ENCODE measurements around the gene PLCB4. TPM values are rescaled to one million over a fixed set of nuclear protein-coding genes. Genes with fewer than 3 reads are reported as not detected.

Gene PLCB4
- total RNA-seq, 2 experiments from 2014 or later: not detected

- ChIA-PET CTCF (ENCODE audit: unreplicated experiment) (no interaction called here), POLR2A (no interaction called here)
- intact Hi-C loops (cut with micrococcal nuclease; ENCODE audit: unreplicated experiment): loop anchor here (10.0 kb wide), 1 partner anchor 574 kb away; no protein-coding TSS in a partner anchor
- no TSS peak for BruUV-seq (replicated peaks)
- no peaks in the 10 kb centered on the region for H3K36me3 ChIP-seq (ENCODE audit: insufficient read depth, low read length)
- H3K79me2 ChIP-seq (ENCODE audit: insufficient read depth, low read depth, low read length): no peaks in the 10 kb centered on the region
- H4K20me1 ChIP-seq (ENCODE audit: insufficient read depth, low read length): no peaks in the 10 kb centered on the region
- no peak overlapping the region for H3K27ac ChIP-seq (ENCODE audit: low read depth, low read length, poor library complexity, severe bottlenecking)
- peaks cover 8% of the 10 kb centered on the region for H3K4me1 ChIP-seq (ENCODE audit: insufficient read depth, low read length, poor library complexity, severe bottlenecking)
- H3K4me2 ChIP-seq (ENCODE audit: low read length): no peak overlapping the region
- H2AFZ ChIP-seq (ENCODE audit: low read length): no peak overlapping the region
- no peaks in the 10 kb centered on the region for H3K9me3 ChIP-seq (ENCODE audit: low read length)
- TF ChIP-seq EZH2phosphoT487 (IDR thresholded peaks at IDR 0.05; ENCODE audit: borderline replicate concordance, low read depth, low read length): no peak
- TF ChIP-seq CTCF (conservative IDR thresholded peaks at IDR 0.05; ENCODE audit: low read length): no peak
- no peak for DNase-seq (ENCODE audit: low spot score)
- no peaks in the 10 kb centered on the region for H3K9me2 ChIP-seq (ENCODE audit: insufficient read depth, low read length)
- no peak overlapping the region for H3K4me3 ChIP-seq (ENCODE audit: low read depth, low read length, poor library complexity, severe bottlenecking)
Observed at GRCh38 chr20:9400171-9401025, 331.5 kb downstream of the PLCB4 start.

- CTCF ChIA-PET (ENCODE audit: unreplicated experiment): no interaction called here
Observed at GRCh38 chr20:9401371-9401770, 332.5 kb downstream of the PLCB4 start.

More at GRCh38 chr20:9401371-9401770, 332.5 kb downstream of the PLCB4 start:
- H3K4me3 ChIP-seq (ENCODE audit: low read depth, low read length, poor library complexity, severe bottlenecking): no peak overlapping the region
- H3K9me3 ChIP-seq (ENCODE audit: low read length): no peaks in the 10 kb centered on the region
- DNase-seq (ENCODE audit: low spot score): no peak
- no peaks in the 10 kb centered on the region for H3K79me2 ChIP-seq (ENCODE audit: insufficient read depth, low read depth, low read length)
- POLR2A ChIA-PET: no interaction called here
- no TSS peak for BruUV-seq (replicated peaks)
- H3K9me2 ChIP-seq (ENCODE audit: insufficient read depth, low read length): no peaks in the 10 kb centered on the region
- H3K4me2 ChIP-seq (ENCODE audit: low read length): no peak overlapping the region
- no peak overlapping the region for H3K27ac ChIP-seq (ENCODE audit: low read depth, low read length, poor library complexity, severe bottlenecking)
- peaks cover 8% of the 10 kb centered on the region for H3K4me1 ChIP-seq (ENCODE audit: insufficient read depth, low read length, poor library complexity, severe bottlenecking)
- TF ChIP-seq EZH2phosphoT487 (IDR thresholded peaks at IDR 0.05; ENCODE audit: borderline replicate concordance, low read depth, low read length) (no peak), CTCF (conservative IDR thresholded peaks at IDR 0.05; ENCODE audit: low read length) (no peak)
- H4K20me1 ChIP-seq (ENCODE audit: insufficient read depth, low read length): no peaks in the 10 kb centered on the region
- H2AFZ ChIP-seq (ENCODE audit: low read length): no peak overlapping the region
- H3K36me3 ChIP-seq (ENCODE audit: insufficient read depth, low read length): no peaks in the 10 kb centered on the region
- intact Hi-C loops (cut with micrococcal nuclease; ENCODE audit: unreplicated experiment): loop anchor here (10.0 kb wide), 1 partner anchor 573 kb away; no protein-coding TSS in a partner anchor

All from OCI-LY7 (cell line).